Right renal cortex interstitium (tissue), 3 donors: ENCODE measurements around the gene KIF5A. TPM values are rescaled to one million over a fixed set of nuclear protein-coding genes. Genes with fewer than 3 reads are reported as not detected.

ENCODE experiments used
- DNase-seq, 3 donors: peaks; one replicate each; pipeline ENCODE4 v3.0.0-alpha.2; 2013; ENCODE audit warnings: low read depth in 3 of 3, low spot score in 2 of 3
- polyA plus RNA-seq, 3 donors: library from polyadenylated mRNA; unstranded; fragments of 120-200 nt; gene quantifications; one replicate each; pipeline ENCODE4 v1.2.1, GENCODE V29; 2013; ENCODE audit not compliant: insufficient read length in 3 of 3

Gene KIF5A
- polyA plus RNA-seq, 3 donors = 0.31 to 0.39 (median 0.32) TPM

- no peak for DNase-seq
Measured at GRCh38 chr12:57531836-57532235, 18.0 kb upstream of the KIF5A start.

- DNase-seq = no peak
Measured at GRCh38 chr12:57533108-57533507, 16.7 kb upstream of the KIF5A start.

- DNase-seq = no peak
Measured at GRCh38 chr12:57534250-57534649, 15.6 kb upstream of the KIF5A start.

GRCh38 chr12:57534991-57535543 lies 14.8 kb upstream of the KIF5A start:
- DNase-seq = no peak

- DNase-seq = no peak
Measured at GRCh38 chr12:57535764-57536596, 13.9 kb upstream of the KIF5A start.

- DNase-seq = no peak
Measured at GRCh38 chr12:57536597-57536942, 13.3 kb upstream of the KIF5A start.

GRCh38 chr12:57539134-57539768 lies 10.6 kb upstream of the KIF5A start:
- no peak for DNase-seq

GRCh38 chr12:57541001-57541400 lies 8.8 kb upstream of the KIF5A start:
- no peak for DNase-seq

GRCh38 chr12:57541717-57542116 lies 8.1 kb upstream of the KIF5A start:
- DNase-seq = no peak

- DNase-seq = no peak
Measured at GRCh38 chr12:57543581-57543980, 6.3 kb upstream of the KIF5A start.

- no peak for DNase-seq
Measured at GRCh38 chr12:57545809-57546437, 3.9 kb upstream of the KIF5A start.

GRCh38 chr12:57546438-57547287 lies 3.2 kb upstream of the KIF5A start, which contains the start of gene DCTN2:
Gene DCTN2 (minus strand): TSS chr12:57547192. CDS start chr12:57547063, 129 bp downstream.
- DNase-seq = peak; percentile 85 to 94 (median 89)

- no peak for DNase-seq
Measured at GRCh38 chr12:57547288-57548012, 2.4 kb upstream of the KIF5A start.

GRCh38 chr12:57548013-57548315 lies 1.9 kb upstream of the KIF5A start:
- DNase-seq = no peak

GRCh38 chr12:57548488-57548887 lies 1.4 kb upstream of the KIF5A start:
- DNase-seq = no peak

GRCh38 chr12:57549203-57549908 lies 488 bp upstream of the KIF5A start:
- DNase-seq = no peak

- DNase-seq = no peak
Measured at GRCh38 chr12:57550641-57551549, 1.1 kb downstream of the KIF5A start.

GRCh38 chr12:57551637-57552305 lies 1.9 kb downstream of the KIF5A start:
- DNase-seq = no peak
